Measurements from ENCODE around the gene MANBA.

MANBA gene

DNA sequence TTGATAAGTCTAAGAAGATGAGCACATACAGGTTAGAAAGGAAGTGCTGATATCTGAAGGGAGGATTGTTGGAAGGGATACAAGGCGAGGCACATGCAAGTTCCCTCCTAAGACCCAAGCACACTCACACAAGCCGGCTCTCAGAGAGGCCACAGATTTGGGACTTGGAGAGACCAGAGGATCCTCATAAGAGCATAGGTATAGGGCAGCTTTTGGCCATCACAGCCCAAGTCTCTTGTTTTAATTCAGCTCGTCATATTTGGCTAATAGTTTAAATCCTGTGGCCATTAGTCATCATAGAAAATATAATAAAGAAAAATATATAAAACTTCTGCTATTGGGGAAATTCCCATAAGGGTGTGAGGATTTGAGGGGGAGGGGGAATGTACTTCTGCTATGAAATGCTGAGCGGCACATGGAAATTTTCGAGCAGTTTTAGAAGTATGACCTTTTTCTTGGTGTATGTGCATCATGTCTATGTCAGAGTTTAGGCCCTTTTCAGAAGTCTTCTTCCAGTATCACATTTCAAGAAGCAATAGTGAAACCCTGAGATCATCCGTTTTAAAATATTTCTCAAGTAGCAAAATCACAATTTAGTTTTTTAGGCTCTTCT is 161.9 kb downstream of the MANBA start:
- DNase-seq (ENCODE audit: extremely low read depth in 1 of 2, low read depth in 1 of 2): no peak

DNA sequence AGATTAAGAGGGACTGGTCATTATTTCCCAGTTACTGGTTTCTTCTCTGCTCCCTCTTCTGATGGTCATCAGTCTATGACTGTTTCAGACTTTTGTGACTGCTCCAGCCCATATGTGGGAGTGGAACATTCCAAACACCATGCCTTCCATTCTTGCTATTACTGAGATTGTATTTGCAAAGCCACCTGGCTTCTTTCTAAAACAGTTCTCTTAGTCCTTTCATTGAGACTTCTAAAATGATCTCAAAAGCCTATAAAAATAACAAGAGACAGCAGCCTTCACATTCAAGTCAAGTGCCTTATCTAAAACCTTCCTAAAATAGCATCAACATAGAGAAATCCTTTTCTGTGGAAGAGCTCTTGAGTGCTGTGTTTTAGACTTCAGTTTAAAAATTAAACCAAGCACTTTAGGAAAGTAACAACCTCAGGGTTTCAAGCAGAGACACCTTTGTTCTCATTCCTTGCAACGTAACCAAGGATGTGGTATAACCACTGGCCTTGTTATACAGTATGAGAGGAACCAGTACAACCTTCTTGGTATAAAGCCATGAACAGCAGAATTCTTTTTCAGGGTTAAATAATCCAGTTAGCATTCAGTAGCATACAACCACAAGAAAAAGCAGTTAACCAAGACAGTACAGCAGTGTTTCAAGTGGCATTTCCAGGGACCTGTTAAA is 162.5 kb downstream of the MANBA start:
- DNase-seq (ENCODE audit: extremely low read depth in 1 of 2, low read depth in 1 of 2): no peak

DNA sequence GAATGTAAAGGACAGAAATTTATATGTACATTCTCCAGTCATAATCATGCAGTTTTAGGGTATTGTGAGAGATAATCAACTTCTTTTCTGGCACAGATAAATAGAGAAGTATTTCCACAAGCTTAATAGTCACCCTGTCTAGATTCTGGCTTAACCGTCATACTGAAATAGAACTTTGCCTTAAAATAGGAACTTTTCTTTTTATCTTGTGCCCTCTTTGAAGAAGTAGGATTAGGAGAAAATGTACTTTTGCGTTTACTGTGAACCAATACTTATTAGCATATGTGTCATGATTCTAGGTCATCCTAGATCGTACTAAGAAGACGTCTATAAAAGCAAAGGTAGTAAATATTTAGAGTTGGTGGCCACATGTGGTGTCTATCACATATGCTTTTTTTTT is 164.2 kb downstream of the MANBA start:
- DNase-seq (ENCODE audit: extremely low read depth in 1 of 2, low read depth in 1 of 2): no peak

DNA sequence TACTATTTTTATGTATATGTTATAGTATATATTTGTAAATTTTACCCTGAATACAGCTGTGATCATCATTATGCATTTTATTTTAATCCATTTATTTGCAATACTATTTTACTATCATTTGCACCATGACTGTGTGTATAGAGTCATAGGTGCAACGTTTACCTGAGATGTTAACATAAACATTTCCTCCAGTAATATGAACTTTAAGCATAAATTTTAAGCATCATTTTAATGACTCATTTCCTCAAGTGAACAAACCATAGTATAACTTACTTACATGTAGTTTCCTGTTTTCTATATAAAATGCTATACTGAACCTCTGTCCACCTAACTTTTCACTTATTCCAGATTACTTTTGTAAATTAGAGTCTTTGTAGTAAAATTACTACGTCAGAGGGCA is 166.8 kb downstream of the MANBA start:
- DNase-seq (ENCODE audit: extremely low read depth in 1 of 2, low read depth in 1 of 2): no peak

DNA sequence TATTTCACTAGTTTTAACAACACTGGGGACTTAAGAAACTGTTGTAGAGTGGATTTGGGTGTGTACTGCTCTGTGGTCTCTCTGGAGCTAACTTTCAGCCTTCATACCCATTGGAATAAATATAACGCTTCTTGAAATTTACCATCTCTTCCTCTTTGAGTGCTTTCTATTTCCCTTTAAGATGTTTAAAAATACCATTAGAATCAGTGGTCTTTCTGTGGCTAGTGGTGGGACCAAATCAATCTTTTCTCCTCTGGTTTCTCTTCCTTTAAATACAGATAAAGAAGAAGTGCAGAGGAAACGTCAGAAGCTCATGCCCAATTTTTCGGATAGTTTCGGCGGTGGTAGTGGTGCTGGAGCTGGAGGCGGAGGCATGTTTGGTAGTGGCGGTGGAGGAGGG is 167.6 kb downstream of the MANBA start:
- DNase-seq (ENCODE audit: extremely low read depth in 1 of 2, low read depth in 1 of 2): no peak

DNA sequence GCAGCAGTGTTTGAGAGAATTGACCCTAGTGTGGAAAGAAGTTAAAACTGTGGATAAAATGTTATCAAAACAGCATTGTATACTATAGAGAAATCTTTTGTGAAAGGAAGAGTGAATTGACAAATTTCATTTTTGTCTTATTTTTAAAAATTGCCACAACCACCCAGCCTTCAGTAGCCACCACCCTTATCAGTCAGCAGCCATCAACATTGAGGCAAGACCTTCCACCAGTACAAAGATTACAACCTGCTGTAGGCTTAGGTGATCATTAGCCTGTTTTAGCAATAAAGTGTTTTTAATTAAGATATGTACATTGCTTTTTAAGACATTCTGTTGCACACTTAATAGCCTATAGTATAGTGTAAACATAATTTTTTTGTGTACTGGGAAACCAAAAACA is 168.5 kb downstream of the MANBA start:
- no peak for DNase-seq (ENCODE audit: extremely low read depth in 1 of 2, low read depth in 1 of 2)

DNA sequence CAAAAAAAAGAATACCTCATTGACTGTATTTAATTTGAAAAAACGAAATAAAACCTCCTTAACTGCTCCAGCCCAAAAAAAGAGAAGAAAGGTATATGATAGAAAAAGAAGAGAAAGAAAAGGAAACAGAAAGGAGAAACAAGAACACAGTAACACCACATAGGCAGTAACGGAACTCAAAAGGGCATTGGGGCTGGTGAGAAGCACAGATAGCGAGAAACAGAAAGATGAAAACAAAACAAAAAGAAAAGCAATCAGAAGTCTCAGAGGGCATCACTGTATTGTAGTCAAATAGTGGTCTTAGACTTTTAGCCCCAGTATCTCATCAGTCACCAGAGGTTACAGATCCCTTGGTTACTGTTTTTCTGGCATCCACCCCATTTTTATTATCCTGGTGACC is 171.0 kb downstream of the MANBA start:
- no peak for DNase-seq (ENCODE audit: extremely low read depth in 1 of 2, low read depth in 1 of 2)

DNA sequence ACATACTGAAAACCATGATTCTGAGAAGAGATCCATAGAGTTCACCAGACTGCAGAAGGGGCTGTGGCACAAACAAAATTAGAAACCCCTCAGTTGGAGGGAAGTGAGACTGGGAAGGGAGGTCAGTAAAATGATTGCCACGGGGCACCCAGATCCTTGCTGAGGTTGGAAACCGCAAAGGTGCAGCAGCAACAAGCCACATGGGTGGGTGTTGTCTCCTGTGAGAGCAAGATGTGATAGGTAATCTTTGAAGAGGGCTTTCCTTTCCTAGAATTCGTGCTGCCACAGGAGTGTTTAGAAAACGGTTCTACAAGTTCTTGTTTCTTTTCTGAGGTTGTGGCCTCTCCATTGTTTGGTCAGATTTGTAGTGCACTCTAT is 174.1 kb downstream of the MANBA start:
- peak; percentile 10 to 17 for DNase-seq (ENCODE audit: extremely low read depth in 1 of 2, low read depth in 1 of 2)

DNA sequence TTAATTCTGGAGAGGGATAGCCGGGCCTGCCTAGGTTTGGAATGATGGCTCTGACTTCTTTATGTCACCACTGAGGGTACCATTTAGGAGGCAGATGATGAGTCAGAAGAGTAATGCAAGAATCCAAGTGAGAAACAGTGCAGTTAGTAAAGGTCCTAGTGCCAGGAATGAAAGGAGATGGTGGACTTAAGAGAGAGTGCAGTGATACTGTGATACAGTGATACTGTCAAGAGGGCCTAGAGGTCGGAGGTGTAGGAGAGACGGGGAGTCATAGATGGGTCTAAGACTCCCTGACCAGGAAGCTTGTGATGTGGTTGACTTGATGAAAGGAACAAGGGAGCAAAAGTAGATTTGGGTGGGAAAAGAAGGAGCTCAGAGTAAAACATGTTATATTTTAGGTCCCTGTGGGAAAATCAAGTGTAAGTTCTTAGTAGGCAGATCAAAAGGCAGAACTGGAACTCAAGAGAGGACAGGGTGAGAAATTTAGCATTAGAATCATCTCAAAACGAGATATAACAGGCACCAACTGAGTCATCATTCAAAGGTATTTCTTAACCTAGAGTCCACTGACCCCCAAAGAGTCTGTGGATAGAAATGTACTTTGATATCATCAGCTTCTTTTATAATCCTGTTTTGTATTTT is 174.6 kb downstream of the MANBA start:
- no peak for DNase-seq (ENCODE audit: extremely low read depth in 1 of 2, low read depth in 1 of 2)

DNA sequence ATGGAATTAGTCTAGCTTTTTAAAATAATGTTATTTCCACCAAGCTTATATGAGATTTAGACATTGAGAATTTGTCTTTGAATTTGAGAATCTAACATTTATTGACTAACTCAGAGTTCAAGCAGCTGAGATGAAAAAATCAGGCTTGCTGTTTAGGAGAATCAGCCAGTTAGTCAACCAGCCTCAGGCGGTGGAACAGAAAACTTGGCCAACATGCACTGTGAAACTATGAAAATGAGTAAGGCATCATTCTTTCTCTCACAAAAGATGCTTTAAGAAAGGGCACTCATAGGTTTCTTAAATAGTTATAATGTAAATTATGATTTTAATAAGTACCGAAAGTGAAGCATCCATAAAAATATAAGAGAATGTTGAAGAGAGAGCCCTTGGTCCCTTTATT is 175.4 kb downstream of the MANBA start:
- DNase-seq (ENCODE audit: extremely low read depth in 1 of 2, low read depth in 1 of 2): no peak

DNA sequence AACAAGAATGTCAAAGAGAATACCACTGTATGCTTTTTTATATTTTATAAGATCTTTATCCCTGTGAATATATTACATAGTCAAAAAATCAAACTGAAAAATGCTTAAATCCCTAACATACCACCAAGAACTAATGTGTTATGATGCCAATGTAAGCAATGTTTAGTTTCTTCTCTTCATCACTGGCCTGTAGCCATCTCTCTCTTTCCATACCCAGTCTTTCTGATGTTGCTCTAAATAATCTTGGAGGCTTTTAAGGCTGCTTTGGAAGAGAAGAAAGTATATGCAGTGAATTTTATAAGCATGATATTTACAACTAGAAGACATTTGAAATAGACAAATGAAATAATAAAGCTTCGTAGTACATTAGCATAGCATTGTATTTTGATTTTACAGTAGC is 176.7 kb downstream of the MANBA start:
- no peak for DNase-seq (ENCODE audit: extremely low read depth in 1 of 2, low read depth in 1 of 2)
